ENCODE measurements around the gene ARSB.

The ARSB gene

DNA sequence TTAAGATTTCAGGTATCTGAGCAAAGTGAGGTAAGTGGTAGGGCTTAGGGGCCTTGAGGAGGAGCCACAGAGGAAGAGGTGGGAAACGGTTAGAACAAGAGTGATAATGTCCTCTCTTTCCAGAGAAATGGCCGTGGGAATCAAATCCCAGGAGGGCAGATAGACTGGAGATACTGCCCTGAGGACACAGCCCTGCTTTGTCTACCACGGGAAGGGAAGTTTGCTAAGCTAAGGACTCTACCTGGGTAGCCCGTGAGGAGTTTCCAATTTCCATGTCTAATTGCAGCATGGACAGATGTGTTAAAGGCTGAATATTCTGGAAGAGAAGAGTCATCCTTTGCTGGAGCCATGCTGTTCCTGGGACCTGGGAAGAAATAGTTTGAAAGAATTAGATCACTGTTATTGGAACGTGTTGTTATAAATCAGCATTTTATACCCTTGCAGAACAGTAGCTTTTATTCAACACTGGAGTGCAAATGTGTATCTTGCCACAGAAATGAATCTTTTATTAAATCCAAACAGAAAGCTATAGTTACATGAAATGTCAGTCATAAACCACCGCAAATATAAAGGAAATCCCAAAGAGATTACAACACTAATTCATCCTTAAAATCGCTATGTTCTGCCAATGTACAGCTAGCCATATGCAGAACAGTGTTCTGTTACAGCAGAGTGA is 203.4 kb downstream of the ARSB start:
- H3K27me3 Mint-ChIP-seq: no peaks in the 10 kb centered on the region
- H3K9me3 Mint-ChIP-seq: no peaks in the 10 kb centered on the region
- H3K4me1 Mint-ChIP-seq (ENCODE audit: low read depth): no peaks in the 10 kb centered on the region
- H3K27ac Mint-ChIP-seq: no peak overlapping the region
- peaks cover 36% of the 10 kb centered on the region for H3K36me3 Mint-ChIP-seq (ENCODE audit: low read depth)
- H3K4me3 Mint-ChIP-seq: no peak overlapping the region
- intact Hi-C loops (cut with micrococcal nuclease): no loop called here

DNA sequence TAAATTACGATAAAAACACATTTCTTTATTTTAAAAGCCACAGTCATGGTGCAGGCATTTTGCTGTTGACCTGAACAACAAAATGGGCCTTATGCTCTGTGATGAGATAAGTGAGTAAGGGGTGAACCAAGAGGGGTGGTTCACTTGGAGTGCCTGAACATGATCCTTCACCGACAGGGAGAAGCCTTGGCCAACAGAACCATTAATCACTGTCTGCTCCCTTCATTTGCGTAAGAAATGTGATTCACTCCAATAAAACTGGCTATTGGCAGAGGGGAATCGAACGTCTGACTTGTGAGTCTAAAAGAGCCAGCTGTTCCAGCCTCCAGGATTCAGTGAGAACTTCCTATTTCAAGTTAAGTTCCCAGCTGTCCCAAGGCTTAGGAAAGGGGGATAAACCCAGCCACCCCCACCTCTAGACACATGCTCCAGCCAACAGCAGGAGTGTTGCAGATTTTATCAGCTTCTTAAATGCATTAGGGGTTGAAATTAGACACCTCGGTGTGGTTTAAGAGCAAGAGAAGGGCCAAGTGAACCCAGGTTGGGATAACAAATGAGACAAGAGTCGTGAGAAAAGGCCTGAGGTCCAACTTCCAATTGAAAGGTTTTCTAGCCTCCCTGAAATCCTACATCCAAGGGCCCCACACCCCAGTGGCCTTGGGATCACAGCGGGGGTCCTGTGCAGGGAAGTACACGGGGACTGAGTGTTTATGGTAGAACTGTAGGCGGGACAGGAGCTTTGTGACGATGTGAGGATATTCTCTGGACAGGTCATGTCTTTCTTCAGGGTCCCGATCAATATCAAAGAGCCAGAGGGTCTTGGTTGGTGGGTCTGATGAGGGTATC is 205.1 kb downstream of the ARSB start:
- intact Hi-C loops (cut with micrococcal nuclease): no loop called here
- Mint-ChIP-seq H3K27me3 (no peaks in the 10 kb centered on the region), H3K27ac (no peak overlapping the region), H3K4me1 (ENCODE audit: low read depth) (no peaks in the 10 kb centered on the region), H3K36me3 (ENCODE audit: low read depth) (peaks cover 36% of the 10 kb centered on the region), H3K9me3 (no peaks in the 10 kb centered on the region), H3K4me3 (no peak overlapping the region)

DNA sequence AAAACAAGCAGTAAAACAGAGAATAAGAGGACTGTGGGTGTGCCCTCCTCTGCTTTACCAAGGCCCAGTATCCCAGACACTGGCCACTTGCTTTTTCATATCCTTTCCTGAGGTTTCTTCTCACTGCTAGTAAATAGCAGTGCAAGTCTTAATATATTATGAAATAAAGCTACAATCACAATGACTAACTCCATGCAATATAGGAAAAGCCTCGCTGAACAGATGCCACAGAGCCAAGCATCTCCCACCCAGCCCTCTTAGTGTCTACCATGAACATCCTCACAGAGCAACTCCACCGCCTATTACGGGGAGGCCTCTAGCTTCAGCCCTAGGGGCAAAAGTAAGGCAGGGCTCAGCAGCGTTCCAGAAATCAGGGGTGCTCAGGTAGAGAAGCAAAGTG is 205.8 kb downstream of the ARSB start:
- Mint-ChIP-seq H3K27me3 (no peaks in the 10 kb centered on the region), H3K36me3 (ENCODE audit: low read depth) (peaks cover 39% of the 10 kb centered on the region), H3K9me3 (no peaks in the 10 kb centered on the region), H3K4me1 (ENCODE audit: low read depth) (no peaks in the 10 kb centered on the region), H3K4me3 (no peak overlapping the region), H3K27ac (no peak overlapping the region)
- intact Hi-C loops (cut with micrococcal nuclease): no loop called here

DNA sequence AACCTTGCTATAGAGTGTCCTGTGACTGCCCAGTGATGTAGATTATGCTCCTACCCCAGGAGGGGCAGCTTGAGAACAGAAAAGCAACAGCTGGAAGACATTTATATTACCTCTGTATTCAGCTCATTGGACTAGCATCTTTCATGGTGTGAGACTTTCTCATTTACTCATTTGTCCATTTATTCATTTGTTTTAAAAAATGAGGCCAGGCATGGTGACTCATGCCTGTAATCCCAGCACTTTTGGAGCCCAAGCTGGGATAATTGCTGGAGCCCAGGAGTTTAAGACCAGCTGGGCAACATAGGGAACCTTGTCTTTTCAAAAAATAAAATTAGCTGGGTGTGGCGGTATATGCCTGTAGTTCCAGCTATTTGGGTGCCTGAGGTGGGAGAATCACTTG is 206.6 kb downstream of the ARSB start:
- H3K36me3 Mint-ChIP-seq (ENCODE audit: low read depth): peaks cover 47% of the 10 kb centered on the region
- no peaks in the 10 kb centered on the region for H3K4me1 Mint-ChIP-seq (ENCODE audit: low read depth)
- H3K27me3 Mint-ChIP-seq: no peaks in the 10 kb centered on the region
- H3K4me3 Mint-ChIP-seq: no peak overlapping the region
- no peaks in the 10 kb centered on the region for H3K9me3 Mint-ChIP-seq
- H3K27ac Mint-ChIP-seq: no peak overlapping the region
- intact Hi-C loops (cut with micrococcal nuclease): no loop called here

DNA sequence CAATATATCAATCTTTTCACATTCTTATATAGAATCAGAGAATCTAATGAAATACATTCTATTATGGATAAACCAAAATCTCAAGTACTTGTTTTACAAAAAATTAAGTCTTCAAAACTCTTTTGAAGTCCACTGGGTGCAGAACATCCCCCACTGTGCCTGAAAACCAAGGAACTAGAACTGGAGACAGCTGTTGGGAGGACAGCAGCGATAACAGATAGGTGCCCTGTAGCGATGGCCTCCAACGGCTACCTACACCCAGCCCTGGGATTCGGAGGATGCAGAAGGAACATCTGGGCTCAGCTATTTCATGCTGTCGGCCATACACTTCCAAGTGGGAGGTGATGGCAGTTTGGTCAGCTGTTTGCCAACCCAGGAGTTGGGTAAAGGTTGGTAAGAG is 207.2 kb downstream of the ARSB start:
- Mint-ChIP-seq H3K27ac (no peak overlapping the region), H3K4me3 (no peak overlapping the region), H3K9me3 (no peaks in the 10 kb centered on the region), H3K27me3 (no peaks in the 10 kb centered on the region), H3K36me3 (ENCODE audit: low read depth) (peaks cover 51% of the 10 kb centered on the region), H3K4me1 (ENCODE audit: low read depth) (no peaks in the 10 kb centered on the region)
- intact Hi-C loops (cut with micrococcal nuclease): no loop called here

DNA sequence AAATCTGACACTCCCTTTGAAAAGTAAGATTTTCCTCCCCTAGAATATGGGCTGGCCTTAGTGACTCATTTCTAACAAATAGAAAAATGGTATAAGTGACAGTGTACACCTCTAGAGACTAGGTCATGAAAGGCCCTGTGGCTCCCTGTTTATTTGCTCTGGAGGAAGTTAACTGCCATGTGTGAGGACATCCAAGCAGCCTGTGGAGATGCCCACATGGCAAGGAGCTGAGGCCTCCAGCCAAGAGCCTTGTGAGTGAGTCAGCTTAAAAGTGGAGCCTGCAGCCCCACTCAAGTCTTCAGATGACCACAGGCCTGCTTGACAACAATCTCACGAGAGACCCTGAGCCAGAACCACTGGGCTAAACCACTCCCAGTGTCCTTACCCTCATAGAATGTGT is 208.5 kb downstream of the ARSB start:
- Mint-ChIP-seq H3K4me1 (ENCODE audit: low read depth) (peaks cover 5% of the 10 kb centered on the region), H3K27ac (no peak overlapping the region), H3K4me3 (no peak overlapping the region), H3K36me3 (ENCODE audit: low read depth) (peaks cover 47% of the 10 kb centered on the region), H3K9me3 (no peaks in the 10 kb centered on the region), H3K27me3 (no peaks in the 10 kb centered on the region)
- intact Hi-C loops (cut with micrococcal nuclease): no loop called here

DNA sequence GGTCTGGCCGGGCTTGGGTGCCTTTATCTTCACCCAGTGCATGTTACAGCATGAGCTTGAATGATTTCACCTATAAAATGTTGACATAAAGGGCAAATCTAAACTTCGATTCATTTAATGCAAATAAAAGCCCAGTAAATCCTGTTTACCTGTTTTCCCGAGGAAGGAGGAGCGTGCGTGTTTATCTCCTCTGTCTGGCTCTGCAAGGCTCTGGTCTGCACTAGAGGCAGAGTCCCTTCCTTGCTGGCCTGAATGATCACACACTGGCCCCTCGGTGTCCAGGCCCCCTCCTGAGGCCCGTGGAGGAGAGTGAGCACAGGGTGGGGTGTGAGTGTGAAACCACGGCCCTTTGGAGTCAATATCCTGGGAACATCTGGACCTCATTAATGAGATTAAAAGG is 211.5 kb downstream of the ARSB start:
- intact Hi-C loops (cut with micrococcal nuclease): no loop called here
- no peak overlapping the region for H3K27ac Mint-ChIP-seq

DNA sequence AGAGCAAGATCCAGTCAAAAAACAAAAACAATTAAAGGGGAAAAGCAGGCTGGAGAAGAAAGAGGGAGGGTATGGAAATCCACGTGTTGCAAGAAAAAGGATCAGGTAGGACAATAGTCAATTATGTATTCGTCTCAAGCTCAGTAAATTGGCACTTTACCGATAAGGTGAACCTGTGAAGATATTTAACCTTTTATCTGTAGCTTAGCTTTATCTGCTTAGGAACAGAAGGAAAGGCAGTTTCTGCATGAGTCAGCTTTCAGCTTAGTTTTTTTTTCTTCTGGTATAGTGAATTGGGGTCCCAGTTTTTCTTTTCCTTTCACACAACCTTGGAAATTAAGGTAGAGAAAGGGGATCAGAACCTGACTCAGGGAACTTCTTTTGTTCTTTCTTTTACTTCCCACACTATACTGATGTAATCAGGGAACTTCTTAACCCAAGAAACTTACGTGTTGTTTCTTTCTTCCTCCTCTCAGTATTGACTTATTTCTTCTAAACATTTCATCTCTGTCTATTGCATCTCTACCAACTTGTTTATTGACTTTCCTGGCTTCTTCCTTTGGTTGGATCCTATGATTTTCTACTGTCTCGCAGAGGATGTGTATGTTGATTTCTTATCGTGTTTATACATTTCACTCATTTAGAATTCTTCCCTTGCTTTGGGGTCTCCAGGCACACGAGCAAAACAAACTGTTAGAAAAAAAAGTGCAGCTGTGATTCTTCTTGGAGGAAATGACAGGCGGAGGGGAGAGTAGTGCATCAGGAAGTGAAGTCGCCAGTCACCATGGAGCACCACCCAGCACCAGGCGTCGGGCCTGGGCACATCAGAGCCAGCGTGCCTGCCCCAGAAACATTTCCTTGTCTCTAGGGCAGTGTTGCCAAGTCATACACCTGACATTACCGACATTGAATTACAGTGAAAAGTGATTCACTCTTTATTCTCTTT is 213.6 kb downstream of the ARSB start:
- Mint-ChIP-seq H3K4me1 (ENCODE audit: low read depth) (peaks cover 13% of the 10 kb centered on the region), H3K27me3 (peaks cover 2% of the 10 kb centered on the region), H3K4me3 (no peak overlapping the region), H3K36me3 (ENCODE audit: low read depth) (peaks cover 15% of the 10 kb centered on the region), H3K9me3 (no peaks in the 10 kb centered on the region), H3K27ac (peak overlapping the region; percentile 68)
- intact Hi-C loops (cut with micrococcal nuclease): no loop called here

More for the DNA sequence above, 211.5 kb downstream of the ARSB start:
- H3K27me3 Mint-ChIP-seq: peaks cover 2% of the 10 kb centered on the region
- H3K4me1 Mint-ChIP-seq (ENCODE audit: low read depth): peaks cover 13% of the 10 kb centered on the region
- H3K9me3 Mint-ChIP-seq: no peaks in the 10 kb centered on the region
- H3K4me3 Mint-ChIP-seq: no peak overlapping the region
- peaks cover 21% of the 10 kb centered on the region for H3K36me3 Mint-ChIP-seq (ENCODE audit: low read depth)

DNA sequence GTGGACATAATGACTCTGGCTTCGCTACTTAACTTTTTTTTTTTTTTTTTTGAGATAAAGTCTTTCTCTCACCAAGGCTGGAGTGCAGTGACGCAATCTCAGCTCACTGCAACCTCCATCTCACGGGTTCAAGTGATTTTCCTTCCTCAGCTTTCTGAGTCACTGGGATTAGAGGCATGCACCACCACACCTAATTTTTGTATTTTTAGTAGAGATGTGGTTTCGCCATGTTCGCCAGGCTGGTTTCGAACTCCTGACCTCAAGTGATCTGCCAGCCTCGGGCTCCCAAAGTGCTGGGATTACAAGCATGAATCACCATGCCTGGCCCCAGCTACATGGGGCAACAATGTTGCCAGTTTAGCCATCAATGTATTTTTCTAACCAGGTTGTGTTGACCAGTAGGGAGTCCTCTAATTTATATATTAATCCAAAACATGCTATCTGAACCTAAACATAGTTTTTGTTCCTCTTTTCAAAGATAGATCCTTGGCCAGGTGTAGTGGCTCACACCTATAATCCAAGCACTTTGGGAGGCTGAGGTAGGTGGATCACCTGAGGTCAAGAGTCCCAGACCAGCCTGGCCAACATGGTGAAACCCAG is 216.2 kb downstream of the ARSB start:
- Mint-ChIP-seq H3K4me3 (no peak overlapping the region), H3K27ac (no peak overlapping the region), H3K4me1 (ENCODE audit: low read depth) (peaks cover 21% of the 10 kb centered on the region), H3K27me3 (peaks cover 2% of the 10 kb centered on the region), H3K36me3 (ENCODE audit: low read depth) (peaks cover 7% of the 10 kb centered on the region), H3K9me3 (no peaks in the 10 kb centered on the region)
- intact Hi-C loops (cut with micrococcal nuclease): no loop called here

DNA sequence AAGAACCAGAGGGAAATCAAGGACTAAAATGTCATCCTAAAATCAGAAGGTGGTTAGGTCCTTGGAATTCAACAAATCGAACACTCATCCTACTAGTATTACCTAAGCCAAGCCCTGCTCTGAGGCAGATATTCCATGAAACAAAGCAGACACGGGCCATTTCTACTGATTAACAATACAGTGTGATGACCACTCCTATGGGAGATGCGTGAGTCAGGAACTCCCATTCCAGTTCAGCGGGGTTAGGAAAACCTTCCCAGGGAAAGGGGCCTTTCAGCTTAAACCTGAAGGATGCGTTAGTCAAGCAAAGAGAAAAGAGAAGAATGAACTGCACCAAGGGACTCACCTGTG is 218.7 kb downstream of the ARSB start:
- Mint-ChIP-seq H3K4me1 (ENCODE audit: low read depth) (peaks cover 34% of the 10 kb centered on the region), H3K27me3 (peaks cover 2% of the 10 kb centered on the region), H3K36me3 (ENCODE audit: low read depth) (peaks cover 7% of the 10 kb centered on the region), H3K27ac (no peak overlapping the region), H3K9me3 (peaks cover 9% of the 10 kb centered on the region), H3K4me3 (no peak overlapping the region)
- intact Hi-C loops (cut with micrococcal nuclease): no loop called here

DNA sequence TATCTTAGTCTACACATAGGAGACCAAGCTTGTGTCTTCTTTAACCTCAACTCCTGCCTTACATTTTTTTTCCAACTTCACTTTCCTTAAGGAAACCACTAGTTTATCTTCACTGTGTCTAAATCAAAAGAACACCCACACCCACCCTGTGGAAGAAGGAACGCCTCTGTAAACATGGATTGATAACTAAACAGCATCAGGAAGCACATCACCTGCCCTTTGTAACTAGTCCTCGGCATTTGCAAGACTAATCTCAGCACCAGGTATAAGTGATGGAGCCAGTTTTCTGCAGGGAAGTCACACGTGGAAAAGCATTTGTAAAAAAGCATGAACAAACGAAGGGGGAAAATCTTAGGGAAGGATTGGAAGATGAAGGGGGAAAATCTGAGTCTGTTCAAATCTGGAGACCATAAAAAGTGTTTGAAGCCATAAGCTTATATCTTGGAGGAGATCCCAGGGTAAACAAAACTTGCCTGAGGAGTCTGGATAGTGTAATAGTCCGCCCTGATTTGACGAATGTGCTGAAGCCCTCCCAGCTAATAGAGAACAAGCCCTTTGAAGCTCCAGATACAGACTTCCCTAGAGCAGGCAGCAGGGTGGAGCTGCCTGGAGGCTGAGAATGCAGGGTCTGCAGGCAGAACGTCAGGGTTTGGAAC is 219.2 kb downstream of the ARSB start:
- Mint-ChIP-seq H3K9me3 (peaks cover 11% of the 10 kb centered on the region), H3K4me3 (no peak overlapping the region), H3K27me3 (no peaks in the 10 kb centered on the region), H3K36me3 (ENCODE audit: low read depth) (peaks cover 7% of the 10 kb centered on the region), H3K27ac (no peak overlapping the region), H3K4me1 (ENCODE audit: low read depth) (peaks cover 31% of the 10 kb centered on the region)
- intact Hi-C loops (cut with micrococcal nuclease): no loop called here

DNA sequence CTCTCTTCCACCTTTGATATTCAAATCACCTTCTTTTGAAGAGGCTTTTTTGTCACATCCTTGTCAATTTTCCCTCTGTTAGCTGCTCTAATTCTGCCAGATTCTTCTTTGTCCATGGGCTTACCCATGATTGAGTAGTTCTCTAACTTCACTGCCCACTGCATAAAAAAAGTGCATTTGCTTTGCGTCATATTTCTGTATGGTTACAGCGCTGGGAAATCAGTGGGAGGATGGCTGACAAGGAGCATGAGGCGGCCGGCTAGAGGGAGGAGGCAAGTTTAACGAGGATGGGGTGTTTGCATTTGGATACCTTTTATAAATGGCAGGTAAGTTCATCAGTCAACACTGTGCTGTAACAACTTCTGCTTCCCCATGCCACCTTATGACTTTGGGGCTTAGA is 220.0 kb downstream of the ARSB start:
- Mint-ChIP-seq H3K27ac (no peak overlapping the region), H3K4me3 (no peak overlapping the region), H3K4me1 (ENCODE audit: low read depth) (peaks cover 38% of the 10 kb centered on the region), H3K27me3 (no peaks in the 10 kb centered on the region), H3K36me3 (ENCODE audit: low read depth) (peaks cover 7% of the 10 kb centered on the region), H3K9me3 (peaks cover 19% of the 10 kb centered on the region)
- intact Hi-C loops (cut with micrococcal nuclease): no loop called here

DNA sequence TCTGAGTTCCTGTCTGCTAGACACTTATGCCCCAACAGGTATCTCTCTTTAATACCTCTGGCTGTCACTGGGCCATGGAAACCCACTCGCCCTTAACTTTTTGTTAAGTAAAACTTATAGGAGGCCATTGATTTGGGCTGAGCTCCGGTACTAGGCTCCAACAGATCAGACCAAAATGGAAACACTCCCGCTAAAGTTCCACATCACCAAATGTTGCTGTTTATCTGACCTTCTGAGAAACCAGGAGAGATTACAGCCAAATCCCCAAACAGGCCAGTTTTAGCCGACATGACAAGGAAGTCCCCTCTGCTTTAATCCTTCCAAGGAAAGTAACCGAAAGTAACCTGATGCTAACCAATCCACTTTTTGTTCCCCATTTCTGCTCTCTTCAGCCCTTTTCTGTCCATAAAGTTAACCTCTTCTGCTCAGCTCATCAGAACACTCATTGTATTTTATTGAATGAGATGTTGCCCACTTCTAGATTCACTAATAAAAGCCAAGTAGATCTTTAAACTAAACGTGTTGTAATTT is 221.4 kb downstream of the ARSB start:
- no peaks in the 10 kb centered on the region for H3K27me3 Mint-ChIP-seq
- peaks cover 23% of the 10 kb centered on the region for H3K9me3 Mint-ChIP-seq
- intact Hi-C loops (cut with micrococcal nuclease): no loop called here
- no peak overlapping the region for H3K4me3 Mint-ChIP-seq
- H3K36me3 Mint-ChIP-seq (ENCODE audit: low read depth): peaks cover 7% of the 10 kb centered on the region
- peak overlapping the region; percentile 42 for H3K27ac Mint-ChIP-seq
- H3K4me1 Mint-ChIP-seq (ENCODE audit: low read depth): peaks cover 44% of the 10 kb centered on the region

Measured in dendritic cell treated with granulocyte-macrophage colony-stimulating factor and Interleukin-4, amounts not matched to agents 40 ng/mL and 50 ng/mL, for 4 days (primary cell).